H54 (cell line): Measurements from ENCODE around the gene IMMP2L.
"Not testable (repeated sequence)": the region's sequence is repeated elsewhere in the genome, so short reads cannot be mapped to it uniquely, and the experiment has no call there.

Experiments
- DNase-seq: peaks from one replicate; pipeline ENCODE4 v3.0.0; 2011; ENCODE audit warnings: low spot score, mixed read lengths; ENCODE audit not compliant: insufficient read length
- FAIRE-seq: peaks from 3 replicates; lab custom pipeline; 2011; peaks lifted over from hg19 to GRCh38; lab: Jason Lieb, UNC
- POLR2A ChIP-seq: IDR thresholded peaks from 2 replicates; pipeline ENCODE4 v1.6.1; 2011; ENCODE audit warnings: low read depth, mild to moderate bottlenecking, low read length

Gene IMMP2L

GRCh38 chr7:111080495-111081105 is 481.7 kb downstream of the IMMP2L start:
- no peak for TF ChIP-seq POLR2A
- DNase-seq (no peak), FAIRE-seq (no peak)

GRCh38 chr7:111077001-111077400 is 485.3 kb downstream of the IMMP2L start:
- DNase-seq = no peak
- no peak for TF ChIP-seq POLR2A
- no peak for FAIRE-seq

GRCh38 chr7:111076205-111076604 is 486.1 kb downstream of the IMMP2L start:
- no peak for TF ChIP-seq POLR2A
- FAIRE-seq = peak; percentile 67

GRCh38 chr7:111075498-111075897 is 486.8 kb downstream of the IMMP2L start:
- DNase-seq (no peak), FAIRE-seq (no peak)
- TF ChIP-seq POLR2A = no peak

More at GRCh38 chr7:111076205-111076604, 486.1 kb downstream of the IMMP2L start:
- no peak for DNase-seq

GRCh38 chr7:111074748-111075146 is 487.5 kb downstream of the IMMP2L start:
- FAIRE-seq (no peak), DNase-seq (no peak)
- no peak for TF ChIP-seq POLR2A

- no peak for DNase-seq
- FAIRE-seq = no peak
- no peak for TF ChIP-seq POLR2A
These were observed 488.1 kb downstream of the IMMP2L start for GRCh38 chr7:111074071-111074747.

GRCh38 chr7:111072658-111073057 is 489.6 kb downstream of the IMMP2L start:
- FAIRE-seq, DNase-seq: not testable (repeated sequence)

- no peak for FAIRE-seq
These were observed 490.7 kb downstream of the IMMP2L start for GRCh38 chr7:111071556-111071955.

GRCh38 chr7:111068618-111069017 is 493.7 kb downstream of the IMMP2L start:
- no peak for DNase-seq
- FAIRE-seq = no peak
- no peak for TF ChIP-seq POLR2A

More at GRCh38 chr7:111071556-111071955, 490.7 kb downstream of the IMMP2L start:
- no peak for TF ChIP-seq POLR2A
- no peak for DNase-seq

- no peak for TF ChIP-seq POLR2A
- no peak for FAIRE-seq
- DNase-seq = no peak
These were observed 494.6 kb downstream of the IMMP2L start for GRCh38 chr7:111067682-111068081.

- DNase-seq = no peak
- FAIRE-seq = no peak
- TF ChIP-seq POLR2A = no peak
These were observed 495.0 kb downstream of the IMMP2L start for GRCh38 chr7:111067251-111067650.

GRCh38 chr7:111063166-111063565 is 499.1 kb downstream of the IMMP2L start:
- TF ChIP-seq POLR2A = no peak
- FAIRE-seq (no peak), DNase-seq (no peak)

GRCh38 chr7:111059833-111060232 is 502.5 kb downstream of the IMMP2L start:
- TF ChIP-seq POLR2A = no peak
- FAIRE-seq (no peak), DNase-seq (no peak)

GRCh38 chr7:111057066-111057465 is 505.2 kb downstream of the IMMP2L start:
- no peak for TF ChIP-seq POLR2A
- DNase-seq (no peak), FAIRE-seq (no peak)

- FAIRE-seq = no peak
- DNase-seq = no peak
- TF ChIP-seq POLR2A = no peak
These were observed 505.9 kb downstream of the IMMP2L start for GRCh38 chr7:111056371-111056770.

GRCh38 chr7:111053035-111053434 is 509.3 kb downstream of the IMMP2L start:
- TF ChIP-seq POLR2A = no peak
- FAIRE-seq (no peak), DNase-seq (no peak)
